Measurements from ENCODE around the gene ACKR2.

DNA sequence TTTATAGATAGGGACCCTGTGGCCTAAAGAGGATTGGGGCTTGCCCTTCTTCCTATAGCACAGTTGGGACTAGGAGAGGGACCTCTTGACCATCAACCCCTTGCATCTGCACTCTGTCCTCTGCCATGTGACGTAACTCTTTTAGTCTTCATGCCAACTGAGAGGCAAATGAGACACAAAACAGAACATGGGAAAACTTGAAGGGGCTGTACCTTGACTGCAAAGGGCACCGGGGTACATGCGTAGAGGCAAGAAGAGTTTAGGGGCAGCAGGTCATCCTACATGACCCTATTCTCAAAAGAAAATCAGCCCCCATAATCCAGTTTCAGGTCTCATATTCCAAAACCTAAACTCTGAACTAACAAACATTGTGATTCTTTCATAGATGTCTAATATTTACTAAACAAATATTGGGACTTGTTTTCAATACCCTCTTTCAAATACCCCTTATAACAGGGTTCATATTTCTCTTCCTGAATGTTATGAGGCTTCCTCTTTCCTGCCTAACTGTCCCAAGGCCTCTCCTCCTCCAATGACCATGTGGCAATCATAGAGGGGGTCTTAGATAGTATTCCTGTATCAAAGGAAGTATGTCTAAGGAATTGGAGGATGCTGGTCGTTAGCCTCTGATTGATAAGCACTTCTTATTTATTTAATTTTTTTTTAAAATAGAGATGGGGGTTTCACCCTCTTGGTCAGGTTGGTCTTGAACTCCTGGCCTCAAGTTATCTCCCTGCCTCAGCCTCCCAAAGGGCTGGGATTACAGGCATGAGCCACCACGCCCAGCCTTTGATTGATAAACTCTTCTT, 20.6 kb downstream of the ACKR2 start:
- TF ChIP-seq, protein P1, sequence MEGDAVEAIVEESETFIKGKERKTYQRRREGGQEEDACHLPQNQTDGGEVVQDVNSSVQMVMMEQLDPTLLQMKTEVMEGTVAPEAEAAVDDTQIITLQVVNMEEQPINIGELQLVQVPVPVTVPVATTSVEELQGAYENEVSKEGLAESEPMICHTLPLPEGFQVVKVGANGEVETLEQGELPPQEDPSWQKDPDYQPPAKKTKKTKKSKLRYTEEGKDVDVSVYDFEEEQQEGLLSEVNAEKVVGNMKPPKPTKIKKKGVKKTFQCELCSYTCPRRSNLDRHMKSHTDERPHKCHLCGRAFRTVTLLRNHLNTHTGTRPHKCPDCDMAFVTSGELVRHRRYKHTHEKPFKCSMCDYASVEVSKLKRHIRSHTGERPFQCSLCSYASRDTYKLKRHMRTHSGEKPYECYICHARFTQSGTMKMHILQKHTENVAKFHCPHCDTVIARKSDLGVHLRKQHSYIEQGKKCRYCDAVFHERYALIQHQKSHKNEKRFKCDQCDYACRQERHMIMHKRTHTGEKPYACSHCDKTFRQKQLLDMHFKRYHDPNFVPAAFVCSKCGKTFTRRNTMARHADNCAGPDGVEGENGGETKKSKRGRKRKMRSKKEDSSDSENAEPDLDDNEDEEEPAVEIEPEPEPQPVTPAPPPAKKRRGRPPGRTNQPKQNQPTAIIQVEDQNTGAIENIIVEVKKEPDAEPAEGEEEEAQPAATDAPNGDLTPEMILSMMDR (IDR thresholded peaks at IDR 0.05), result no peak
- TF ChIP-seq POLR2A (IDR thresholded peaks at IDR 0.05), result no peak
